Glomerular visceral epithelial cell (primary cell): ENCODE results near the gene RCCD1.

Experiments
- DNase-seq: peaks from one replicate; pipeline ENCODE4 v3.0.0-alpha.2; 2016; ENCODE audit errors: extremely low spot score

RCCD1 gene

DNA sequence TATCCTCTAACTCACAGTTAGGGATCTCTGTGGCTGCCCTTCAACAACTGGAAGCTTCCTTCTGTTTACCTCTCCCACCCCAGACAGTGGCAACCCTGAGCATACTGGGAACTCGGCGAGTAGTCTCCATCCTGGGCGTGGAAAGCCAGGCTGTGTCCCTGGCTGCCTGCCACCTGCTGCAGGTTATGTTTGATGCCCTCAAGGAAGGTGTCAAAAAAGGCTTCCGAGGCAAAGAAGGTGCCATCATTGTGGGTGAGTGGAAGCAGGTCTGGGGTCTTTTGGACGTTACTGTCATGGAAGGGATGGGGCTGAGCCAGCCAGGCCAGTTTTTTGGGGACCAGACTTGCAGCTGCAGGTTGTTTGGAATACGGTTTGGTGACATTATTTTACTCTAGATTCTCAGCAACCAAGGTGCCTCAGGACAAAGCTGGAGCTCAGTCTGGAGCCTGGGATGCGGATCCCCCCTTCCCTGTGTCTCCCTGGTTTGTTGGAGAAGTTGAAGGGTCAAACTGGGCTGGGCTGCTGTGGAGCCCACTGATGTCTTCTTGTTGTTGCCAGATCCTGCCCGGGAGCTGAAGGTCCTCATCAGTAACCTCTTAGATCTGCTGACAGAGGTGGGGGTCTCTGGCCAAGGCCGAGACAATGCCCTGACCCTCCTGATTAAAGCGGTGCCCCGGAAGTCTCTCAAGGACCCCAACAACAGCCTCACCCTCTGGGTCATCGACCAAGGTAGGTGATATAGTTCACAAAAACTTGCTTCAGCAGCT, 12.1 kb upstream of the RCCD1 start:
- DNase-seq: no peak

DNA sequence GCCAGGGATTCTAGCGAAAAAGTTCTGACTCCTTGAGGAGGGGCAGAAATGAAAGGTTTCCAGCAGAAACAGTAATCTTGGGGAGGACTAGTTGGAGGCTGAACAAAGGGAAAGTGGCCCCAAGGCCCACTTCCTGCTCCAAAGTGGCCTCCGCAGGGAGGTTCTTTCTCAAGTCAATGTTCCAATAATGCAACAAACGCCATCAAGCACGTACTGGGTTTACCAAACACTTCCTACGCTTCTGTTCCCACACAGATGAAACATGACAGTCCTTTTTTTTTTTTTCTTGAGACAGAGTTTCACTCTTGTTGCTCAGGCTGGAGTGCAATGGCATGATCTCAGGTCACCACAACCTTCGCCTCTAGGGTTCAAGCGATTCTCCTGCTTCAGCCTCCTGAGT, 9.6 kb upstream of the RCCD1 start:
- no peak for DNase-seq

DNA sequence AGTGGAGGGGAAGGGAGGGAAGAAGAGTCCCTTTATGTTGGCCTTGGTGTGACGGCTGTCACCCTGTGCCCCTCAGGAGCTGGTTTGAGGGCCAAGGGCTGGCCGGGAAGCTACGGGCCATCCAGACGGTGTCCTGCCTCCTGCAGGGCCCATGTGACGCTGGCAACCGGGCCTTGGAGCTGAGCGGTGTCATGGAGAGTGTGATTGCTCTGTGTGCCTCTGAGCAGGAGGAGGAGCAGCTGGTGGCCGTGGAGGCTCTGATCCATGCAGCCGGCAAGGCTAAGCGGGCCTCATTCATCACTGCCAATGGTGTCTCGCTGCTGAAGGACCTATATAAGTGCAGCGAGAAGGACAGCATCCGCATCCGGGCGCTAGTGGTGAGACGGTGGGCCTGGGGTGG, 8.1 kb upstream of the RCCD1 start:
- no peak for DNase-seq

DNA sequence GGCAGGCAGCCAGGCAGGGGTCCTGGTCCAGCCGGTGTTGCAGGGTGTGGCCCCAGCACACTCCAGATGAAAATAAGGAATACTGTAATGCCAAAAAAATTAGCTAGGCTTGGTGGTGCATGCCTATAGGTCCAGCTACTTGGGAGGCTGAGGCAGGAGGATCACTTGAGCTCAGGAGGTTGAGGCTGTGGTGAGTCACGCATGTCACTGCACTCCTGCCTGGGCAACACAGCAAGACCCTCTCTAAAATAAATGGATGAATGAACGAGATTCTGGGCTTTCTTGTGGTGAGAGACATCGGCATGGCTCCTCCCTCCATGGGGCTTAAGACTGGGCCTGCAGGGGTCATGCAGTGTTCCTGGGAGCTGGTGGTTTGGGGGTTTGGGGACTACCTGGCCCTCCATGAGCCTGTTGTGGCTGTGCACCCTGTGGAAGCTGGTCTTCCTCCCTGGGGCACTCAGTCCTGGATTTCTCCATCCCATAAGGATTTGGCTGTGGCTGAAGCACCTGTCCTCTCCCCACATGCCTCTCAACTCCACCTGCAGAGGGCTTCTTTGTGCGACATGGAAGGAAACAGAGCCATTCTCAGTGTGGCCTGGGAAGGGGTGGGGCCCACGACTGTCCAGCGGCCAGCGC, 7.6 kb upstream of the RCCD1 start:
- no peak for DNase-seq

DNA sequence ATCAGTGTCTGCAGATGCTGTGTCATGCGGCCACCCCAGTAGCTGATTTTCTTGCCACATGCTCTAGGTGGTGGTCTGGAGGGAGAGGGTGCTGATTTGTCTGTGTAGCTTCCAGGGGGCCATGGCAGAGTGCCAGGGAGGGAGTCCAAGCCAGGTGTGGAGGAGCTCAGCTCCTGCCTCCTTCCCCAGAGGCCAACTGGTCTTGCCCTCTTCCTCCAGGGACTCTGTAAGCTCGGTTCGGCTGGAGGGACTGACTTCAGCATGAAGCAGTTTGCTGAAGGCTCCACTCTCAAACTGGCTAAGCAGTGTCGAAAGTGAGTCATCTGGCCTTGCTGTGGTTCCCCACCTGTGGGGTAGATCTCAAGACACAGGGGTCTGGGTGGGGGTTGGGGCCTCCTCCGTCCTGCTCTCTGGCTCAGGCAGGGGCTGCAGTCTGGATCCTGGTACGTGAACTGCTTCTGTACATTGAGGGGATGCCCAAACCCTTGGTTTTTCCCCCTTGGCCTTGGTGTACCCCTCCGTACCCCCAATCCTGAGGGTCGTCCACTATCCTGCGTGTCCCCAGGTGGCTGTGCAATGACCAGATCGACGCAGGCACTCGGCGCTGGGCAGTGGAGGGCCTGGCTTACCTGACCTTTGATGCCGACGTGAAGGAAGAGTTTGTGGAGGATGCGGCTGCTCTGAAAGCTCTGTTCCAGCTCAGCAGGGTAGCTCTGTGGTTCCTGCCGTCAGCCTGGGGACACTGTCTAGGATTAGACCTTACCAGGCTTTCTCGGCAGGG, 6.9 kb upstream of the RCCD1 start:
- DNase-seq: no peak

DNA sequence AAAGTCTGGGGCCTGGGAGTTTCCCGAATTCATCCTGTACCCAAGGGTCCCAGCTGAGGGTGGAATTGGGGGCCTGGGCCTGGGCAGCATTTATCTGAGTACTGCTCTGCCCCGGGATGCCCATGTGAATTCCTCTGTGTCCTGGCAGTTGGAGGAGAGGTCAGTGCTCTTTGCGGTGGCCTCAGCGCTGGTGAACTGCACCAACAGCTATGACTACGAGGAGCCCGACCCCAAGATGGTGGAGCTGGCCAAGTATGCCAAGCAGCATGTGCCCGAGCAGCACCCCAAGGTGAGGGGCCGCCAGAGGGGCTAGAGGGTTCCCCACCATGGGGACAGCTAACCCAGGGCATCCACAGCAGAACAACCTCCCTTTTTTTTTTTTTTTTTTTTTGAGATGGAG, 6.2 kb upstream of the RCCD1 start:
- no peak for DNase-seq

DNA sequence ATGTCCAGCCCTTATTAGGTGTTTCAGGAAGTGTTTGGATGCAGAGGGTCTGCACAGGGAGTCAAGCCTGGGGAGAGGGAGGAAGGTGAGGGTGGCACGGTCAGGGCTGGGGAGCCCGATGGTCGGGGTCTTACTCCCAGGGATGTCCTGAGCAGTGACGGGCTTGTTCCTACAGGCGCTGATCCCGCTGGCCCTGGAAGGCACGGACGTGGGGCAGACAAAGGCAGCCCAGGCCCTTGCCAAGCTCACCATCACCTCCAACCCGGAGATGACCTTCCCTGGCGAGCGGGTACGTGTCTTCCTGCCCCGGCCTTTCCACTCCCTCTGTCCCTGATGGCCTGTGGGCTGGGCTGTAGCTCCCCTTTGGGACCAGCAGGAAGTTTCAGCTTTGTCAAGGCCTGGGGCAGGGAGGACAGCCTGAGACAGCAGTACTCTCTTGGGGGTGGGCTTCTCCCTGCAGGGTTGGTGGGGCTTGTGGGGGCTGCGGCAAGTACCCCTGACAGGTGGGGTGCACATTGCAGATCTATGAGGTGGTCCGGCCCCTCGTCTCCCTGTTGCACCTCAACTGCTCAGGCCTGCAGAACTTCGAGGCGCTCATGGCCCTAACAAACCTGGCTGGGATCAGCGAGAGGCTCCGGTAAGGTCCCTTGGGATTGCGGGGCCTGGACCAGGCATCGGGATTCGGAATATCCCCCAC, 4.6 kb upstream of the RCCD1 start:
- DNase-seq: no peak

DNA sequence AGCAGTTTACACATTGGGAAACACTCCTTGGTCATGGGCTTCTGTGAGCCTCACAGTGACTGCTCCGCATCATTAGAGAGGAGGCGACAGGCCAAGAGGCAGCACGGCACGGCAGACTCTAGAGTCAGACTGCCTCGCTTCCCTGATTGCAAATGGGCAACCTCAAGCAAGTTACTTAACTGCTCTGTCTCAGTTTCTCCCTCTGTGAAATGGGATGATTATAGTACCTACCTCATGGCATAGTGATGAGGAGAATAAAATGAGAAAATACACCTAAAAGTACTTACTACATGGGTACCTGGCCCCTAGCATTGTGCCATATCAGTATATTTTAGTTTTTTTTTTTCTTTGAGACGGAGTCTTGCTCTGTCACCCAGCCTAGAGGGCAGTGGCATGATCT, 4.0 kb upstream of the RCCD1 start:
- no peak for DNase-seq

DNA sequence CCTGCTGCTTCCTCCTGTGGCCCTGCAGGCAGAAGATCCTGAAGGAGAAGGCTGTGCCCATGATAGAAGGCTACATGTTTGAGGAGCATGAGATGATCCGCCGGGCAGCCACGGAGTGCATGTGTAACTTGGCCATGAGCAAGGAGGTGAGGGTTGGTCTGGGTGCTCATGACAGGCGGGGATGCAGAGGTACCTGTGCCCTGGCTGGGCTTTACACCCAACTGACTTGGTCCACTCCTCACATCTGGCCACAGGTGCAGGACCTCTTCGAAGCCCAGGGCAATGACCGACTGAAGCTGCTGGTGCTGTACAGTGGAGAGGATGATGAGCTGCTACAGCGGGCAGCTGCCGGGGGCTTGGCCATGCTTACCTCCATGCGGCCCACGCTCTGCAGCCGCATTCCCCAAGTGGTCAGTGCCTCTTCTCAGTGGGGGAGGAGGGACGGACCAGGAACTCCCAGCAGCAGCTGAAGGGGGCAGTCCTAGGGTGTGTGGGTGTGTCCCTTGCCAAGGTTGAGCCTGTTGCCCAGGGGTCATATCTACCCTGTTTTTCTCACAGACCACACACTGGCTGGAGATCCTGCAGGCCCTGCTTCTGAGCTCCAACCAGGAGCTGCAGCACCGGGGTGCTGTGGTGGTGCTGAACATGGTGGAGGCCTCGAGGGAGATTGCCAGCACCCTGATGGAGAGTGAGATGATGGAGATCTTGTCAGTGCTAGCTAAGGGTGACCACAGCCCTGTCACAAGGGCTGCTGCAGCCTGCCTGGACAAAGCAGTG, 1.6 kb upstream of the RCCD1 start:
- DNase-seq: no peak

DNA sequence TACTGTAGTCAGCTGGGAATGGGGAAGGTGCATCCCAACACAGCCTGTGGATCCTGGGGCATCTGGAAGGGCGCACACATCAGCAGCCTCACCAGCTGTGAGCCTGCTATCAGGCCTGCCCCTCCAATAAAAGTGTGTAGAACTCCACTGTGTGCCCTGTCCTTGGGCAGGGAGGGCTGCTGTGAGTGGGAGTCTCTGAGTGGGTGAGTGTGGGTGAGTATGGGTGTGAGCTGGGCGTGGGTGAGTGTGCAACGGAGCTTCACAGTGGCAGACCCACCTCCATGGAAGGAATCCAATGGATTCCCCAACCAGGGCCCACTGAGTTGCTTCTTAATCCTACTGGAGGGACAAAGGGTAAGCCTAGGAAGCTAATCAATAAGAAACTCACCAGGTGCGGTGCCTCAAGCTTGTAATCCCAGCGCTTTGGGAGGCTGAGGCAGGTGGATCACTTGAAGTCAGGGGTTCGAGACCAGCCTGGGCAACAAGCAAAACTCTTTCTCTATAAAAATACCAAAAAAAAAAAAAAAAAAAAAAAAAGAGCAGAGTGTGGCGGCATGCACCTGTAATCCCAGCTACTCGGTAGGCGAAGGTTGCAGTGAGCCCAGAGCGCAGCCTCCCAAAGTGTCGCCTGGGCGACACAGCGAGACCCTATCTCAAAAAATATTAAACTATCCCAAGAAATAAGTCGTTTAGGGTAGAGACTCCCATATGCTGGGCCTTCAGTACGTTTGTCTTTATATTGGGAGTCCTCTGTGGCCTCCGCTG, 555 bp upstream of the RCCD1 start:
- DNase-seq: no peak

DNA sequence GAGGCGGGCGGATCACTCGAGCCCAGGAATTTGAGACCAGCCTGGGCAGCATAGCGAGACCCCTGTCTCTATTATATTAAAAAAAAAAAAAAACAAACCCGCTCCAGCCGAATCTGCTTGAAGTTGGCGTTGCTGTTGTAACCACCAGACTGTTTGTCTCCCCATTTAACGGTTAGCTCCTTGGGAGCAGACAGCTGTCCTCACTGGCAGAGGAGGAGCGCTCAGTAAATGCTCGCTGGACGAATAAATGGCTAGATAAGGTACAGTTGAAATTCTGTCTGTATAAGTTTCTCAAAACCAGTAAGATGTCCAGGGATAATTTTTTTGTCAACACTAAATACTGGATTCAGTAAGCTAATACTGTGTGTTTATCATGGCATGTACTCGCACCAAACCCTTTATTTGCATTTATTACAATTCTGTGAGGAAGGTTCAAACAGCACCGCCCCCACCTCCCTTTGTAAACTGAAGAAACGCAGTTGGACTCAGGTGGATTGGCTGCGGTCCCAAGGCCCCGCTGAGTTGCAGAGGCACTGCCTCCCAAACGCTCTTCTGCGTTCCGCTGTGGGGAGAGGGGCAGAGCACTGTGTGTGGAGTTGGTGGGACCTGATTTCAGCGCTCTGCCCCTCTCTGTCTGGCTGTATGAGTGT, 1.1 kb downstream of the RCCD1 start:
- no peak for DNase-seq

DNA sequence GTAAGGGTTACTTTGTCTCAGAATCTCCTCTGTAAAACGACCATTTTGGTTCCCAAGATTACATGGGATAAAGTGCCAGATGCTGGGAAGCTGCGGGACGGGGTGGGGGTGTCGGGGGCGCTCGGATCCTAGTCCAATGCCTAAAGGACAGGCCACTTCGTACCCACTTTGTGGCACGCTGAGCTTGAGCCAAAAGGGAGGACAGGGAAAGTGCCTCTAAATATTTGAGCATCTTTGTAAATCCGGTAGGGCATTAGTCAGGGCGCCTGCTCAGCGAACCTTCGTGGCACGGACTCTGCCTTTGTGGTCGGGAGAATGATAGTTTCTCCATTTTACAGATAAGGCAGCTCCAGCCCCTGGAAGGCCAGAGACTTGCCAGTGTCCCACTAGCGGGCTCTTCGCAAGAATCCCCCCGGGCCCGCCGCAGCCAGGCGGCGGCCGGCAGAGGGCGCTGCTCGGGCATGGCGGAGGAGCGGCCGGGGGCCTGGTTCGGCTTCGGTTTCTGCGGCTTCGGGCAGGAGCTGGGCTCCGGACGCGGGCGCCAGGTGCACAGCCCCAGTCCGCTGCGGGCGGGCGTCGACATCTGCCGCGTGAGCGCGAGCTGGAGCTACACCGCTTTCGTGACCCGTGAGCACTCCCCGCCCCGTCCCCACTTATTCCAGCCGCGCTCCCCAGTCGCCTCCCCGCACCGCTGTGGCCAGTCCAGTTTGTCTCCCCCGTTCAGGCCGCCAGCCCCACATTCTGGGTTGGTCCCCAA, 1.8 kb downstream of the RCCD1 start:
- peak; percentile 79 for DNase-seq

DNA sequence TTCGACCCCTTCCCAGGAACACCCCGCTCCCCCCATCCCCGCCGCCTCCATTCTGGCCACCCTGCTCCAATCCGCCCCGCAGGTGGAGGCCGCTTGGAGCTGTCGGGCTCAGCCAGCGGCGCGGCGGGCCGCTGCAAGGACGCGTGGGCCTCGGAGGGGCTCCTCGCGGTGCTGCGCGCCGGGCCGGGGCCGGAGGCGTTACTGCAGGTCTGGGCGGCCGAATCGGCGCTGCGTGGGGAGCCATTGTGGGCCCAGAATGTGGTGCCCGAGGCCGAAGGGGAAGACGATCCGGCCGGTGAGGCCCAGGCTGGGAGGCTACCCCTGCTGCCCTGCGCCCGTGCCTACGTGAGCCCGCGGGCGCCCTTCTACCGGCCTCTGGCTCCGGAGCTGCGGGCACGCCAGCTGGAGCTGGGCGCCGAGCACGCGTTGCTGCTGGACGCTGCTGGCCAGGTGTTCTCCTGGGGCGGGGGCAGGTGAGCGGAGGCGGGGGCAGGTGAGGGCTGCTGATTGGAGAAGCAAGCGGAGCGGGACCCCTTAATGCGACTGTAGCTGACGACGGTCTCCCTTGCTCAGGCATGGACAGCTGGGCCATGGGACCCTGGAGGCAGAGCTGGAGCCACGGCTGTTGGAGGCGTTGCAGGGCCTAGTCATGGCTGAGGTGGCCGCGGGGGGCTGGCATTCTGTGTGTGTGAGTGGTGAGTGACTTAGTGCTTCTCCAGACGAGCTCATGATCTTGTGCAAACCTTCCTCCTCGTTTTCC, 2.5 kb downstream of the RCCD1 start:
- DNase-seq: no peak

DNA sequence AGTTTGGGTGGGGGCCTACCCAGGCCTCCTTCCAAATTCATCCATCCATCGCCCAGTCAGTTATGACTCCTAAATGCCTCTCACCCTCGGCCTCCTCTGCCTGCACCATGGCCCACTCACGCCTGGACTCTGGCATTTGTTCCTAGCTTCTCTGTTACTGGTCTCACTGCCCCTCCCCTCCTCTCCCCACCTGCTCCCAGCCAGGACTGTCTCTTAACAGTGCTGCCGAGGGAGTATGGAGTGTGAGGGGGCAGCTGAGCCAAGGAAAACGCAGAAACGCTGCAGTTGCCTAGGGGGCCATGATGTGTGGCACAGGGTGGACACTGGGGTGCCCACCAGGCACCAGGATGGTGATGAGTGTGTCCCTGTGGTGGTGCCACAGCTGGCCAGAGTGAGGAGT, 3.1 kb downstream of the RCCD1 start:
- no peak for DNase-seq

DNA sequence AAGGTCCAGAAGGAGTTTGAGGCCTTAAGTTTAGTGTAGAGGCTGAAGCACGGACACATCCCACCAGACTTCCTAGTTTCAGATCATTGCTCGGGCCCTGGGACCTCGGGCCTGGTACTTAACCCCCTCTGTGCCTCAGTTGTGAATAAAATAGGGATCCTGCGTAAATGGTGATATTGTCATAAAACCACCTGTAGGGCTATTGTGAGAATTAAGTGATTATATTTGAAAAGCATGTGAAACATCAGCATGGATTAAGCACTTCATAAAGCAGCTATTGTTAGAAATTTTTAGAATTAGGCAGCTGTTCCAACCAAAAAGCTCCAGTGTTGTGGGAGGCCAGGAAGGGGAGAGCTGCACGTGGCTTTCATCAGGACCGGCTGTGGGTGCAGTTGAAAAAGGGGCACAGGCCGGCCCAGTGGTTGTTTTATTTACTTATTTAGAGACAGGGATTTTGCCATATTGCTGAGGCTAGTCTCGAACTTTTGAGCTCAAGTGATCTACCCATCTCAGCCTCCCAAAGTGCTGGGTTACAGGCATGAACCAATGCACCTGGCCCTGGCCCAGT, 4.4 kb downstream of the RCCD1 start:
- no peak for DNase-seq

DNA sequence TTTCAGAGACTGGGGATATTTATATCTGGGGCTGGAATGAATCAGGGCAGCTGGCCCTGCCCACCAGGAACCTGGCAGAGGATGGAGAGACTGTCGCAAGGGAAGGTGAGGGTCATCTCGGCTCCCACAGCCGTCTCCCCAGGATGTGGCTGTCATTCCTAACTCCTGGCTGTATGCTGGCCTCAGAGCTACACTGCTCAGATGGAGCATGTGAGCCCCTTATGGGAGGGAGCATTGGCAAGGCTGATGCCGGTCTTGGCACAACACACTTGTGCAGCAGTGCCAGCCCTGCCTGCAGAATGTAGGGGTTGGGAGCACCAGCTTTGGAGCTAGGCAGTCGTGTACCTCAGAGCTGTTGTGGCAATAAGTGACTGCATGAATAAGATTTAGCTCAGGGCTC, 5.2 kb downstream of the RCCD1 start:
- DNase-seq: no peak

DNA sequence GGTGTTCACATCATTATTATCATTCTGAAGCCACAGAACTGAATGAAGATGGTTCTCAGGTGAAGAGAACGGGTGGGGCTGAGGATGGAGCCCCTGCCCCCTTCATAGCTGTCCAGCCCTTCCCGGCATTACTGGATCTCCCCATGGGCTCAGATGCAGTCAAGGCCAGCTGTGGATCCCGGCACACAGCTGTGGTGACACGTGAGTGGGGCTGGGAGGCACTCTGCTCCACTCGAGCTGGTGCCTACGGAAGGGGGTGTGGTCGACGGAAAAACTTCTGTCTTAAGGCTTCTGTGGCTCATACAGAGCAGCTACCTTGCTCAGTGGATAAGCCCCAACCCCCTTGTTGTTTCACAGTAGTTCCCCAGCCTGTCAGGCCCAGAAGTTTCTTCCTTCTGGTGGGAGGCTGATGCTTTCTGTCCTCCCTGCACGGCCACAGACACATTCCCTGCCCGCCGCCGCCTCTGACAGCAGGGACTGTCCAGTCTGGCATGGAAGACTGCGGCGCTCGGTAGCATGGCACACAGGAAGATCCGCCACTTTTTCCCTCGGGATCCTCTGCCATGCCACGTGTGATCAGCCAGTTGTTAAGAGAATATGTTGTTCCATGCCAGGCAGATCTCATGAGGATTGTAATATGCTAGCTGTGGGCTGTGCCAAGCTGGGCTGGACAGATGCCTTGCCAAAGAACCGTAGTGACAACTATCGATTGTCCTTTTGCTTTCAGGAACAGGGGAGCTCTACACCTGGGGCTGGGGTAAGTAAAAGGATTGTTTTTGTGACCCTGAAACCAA, 5.8 kb downstream of the RCCD1 start:
- DNase-seq: no peak

DNA sequence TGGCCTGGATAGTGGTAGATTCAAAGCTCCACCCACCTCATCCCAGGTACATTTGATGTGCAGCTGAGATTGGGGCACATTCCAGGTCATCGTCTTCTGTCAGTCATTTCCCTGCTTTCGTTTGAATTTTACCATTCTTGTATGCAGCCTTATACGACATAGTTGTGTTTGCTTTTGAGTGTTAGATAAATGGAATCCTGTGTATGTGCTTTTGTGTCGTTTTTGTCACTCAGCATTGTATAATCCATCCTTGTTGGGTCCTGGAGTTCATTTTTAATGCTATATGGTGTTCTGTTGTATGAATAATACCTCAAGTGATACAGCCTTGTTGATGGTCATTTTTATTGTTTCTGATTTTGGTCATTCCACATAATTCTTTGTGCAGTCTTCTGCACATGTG, 7.3 kb downstream of the RCCD1 start:
- DNase-seq: no peak
